GM21528 (cell line): ENCODE data around the gene RNASE7.
"Not testable (repeated sequence)": the region's sequence is repeated elsewhere in the genome, so short reads cannot be mapped to it uniquely, and the experiment has no call there.

Experiments
- ATAC-seq: cut with Tn5 transposase; IDR thresholded peaks from one replicate; pipeline ENCODE4 v1.9.1; 2021; ENCODE audit warnings: mild to moderate bottlenecking, moderate library complexity; ENCODE audit not compliant: unreplicated experiment, low FRiP score

Gene RNASE7, protein sequence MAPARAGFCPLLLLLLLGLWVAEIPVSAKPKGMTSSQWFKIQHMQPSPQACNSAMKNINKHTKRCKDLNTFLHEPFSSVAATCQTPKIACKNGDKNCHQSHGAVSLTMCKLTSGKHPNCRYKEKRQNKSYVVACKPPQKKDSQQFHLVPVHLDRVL

DNA sequence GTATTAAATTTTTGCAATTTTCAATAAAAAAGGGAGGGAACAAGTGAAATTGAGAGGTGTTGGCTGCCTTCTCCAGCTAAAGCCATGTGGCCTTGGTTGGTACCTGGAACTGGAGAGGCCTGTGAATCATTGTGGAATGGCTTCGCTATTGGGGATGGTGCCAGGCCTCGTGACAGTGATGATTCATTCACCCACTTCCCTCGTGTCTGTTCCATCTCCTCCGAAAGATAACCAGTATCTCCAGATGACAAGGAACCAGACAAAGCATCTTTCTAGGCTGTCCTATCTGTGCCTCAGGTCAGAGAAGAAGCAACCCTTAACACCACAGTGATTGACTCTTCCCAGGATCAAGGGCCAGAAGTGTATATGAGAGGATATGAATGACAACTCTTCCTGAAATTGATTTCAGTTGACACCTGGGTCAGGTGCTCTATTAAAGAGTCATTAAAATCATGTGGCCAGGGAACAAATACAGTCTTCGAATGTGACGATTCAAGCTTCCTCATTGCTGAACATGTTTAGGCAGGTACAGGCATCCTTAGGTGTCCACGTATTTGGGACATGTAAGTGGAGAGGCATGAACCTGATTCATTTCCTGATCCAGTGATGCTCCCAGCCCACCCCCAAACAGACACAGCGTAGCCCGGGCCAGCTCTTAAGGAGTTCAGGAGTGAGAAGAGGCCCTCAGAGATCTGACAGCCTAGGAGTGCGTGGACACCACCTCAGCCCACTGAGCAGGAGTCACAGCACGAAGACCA is at the start of gene RNASE7:
TSS of gene RNASE7 (plus strand) at position 687 of the 758 bp plus-strand sequence. CDS start 631 bp downstream, outside the sequence.
- no peak for ATAC-seq

DNA sequence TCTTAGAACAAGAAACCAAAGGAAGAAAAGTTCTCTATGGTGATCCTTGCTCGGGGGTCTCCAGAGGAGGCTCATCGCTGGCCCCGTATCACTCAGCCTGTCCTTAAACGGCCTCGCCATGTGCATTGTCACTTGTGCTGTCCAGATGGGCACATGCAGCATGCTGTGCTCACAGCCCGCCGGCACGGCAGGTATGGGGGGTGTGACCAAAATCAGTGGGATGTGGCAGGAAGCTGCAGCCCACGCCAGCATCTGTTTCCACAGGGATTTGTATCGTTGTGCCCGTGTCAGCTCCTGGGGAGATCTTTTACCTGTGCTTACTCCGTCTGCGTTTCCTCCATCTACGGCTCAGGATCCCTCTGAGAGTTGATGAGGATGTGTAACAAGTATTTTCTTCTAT is 45.6 kb upstream of the RNASE7 start:
- no peak for ATAC-seq

DNA sequence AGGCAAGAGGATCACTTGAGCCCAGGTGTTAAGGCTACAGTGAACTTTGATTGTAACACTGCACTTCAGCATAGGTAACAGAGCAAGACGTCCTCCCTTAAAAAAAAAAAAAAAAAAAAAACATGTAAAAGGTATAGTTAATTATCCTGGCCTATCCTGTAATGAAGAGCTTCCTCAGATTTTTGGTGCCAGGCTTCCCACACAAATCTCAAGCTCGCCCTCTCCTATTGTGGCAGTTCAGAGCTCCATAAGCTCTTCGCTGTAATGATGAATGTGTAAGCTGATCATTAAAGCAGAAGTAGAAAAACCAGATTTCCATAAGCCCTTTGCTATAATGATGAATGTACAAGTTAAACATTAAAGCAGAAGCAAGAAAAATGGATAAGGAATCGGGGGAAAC is 45.0 kb upstream of the RNASE7 start:
- no peak for ATAC-seq

DNA sequence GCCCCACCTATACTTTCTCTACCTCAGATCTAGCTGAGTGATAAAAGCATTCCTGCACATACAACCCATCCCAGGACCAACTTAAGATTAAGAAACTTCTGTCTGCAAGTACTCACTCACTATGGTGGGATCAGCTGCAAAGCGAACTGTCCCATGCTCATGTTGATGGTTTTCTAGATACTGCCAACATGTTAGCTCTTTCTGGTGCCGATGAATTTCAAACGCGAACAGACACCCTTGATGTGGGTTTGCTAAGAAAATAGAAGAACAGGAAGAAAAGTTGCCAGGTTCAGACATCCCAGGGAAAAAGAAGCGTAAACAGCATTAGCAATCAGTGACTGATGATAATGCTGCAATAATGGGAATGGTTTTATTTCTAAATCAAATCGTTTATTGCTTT is 44.6 kb upstream of the RNASE7 start:
- no peak for ATAC-seq

DNA sequence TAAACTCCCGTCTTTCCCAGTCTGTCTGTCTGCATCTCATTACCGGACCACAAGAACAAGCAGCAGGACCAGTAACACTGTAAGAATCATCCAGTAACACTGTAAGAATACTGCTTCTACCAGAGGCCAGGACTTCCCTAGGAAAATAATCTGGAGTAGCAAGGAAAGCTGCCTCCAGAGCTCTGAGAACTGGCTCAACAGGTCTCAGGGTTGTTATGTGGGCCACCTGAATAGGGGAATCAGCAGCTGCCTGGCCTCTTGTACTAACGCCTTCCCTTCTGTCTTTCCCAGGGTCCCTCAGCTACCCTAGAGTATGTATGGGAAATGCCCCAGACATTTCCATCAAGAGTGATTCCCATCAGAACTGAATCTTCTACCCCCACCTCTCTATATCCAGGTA is 44.0 kb upstream of the RNASE7 start:
- ATAC-seq, result no peak

DNA sequence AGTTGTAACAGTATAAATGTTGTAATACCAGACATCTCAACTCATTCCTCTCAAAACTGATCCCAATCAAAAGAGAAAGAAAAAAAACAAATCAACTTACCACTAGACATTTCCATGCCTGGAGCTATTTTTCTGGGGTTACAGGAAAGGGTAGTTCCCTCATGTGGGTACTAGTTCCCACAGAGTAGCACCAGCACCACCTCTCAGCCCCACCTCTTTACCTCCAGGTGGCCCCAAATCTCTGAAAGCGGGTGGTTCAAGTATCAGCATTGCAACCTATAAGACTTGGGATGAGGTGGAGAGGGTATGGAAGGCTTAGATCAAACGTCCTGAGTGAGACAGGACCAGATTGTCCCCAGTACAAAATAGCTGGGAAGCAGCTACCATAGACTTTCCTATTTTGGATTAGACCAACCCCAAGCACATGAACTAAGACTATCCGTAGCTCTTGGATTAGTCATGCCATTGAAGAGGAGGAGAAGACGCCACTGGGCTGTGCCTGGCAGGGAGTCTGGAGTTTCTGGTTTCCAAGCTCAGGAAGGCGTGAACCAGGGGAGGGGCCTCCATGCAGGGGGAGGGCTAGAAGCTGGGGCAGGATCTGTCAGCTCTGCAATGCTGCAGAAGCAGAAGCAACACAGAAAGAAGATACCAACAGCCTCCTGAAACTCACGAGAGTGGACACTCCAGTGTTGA is 43.3 kb upstream of the RNASE7 start, which contains the start of gene SLC39A2:
TSS of gene SLC39A2 (plus strand) at position 620 of the 693 bp plus-strand sequence. CDS start 154 bp downstream, outside the sequence.
- no peak for ATAC-seq

DNA sequence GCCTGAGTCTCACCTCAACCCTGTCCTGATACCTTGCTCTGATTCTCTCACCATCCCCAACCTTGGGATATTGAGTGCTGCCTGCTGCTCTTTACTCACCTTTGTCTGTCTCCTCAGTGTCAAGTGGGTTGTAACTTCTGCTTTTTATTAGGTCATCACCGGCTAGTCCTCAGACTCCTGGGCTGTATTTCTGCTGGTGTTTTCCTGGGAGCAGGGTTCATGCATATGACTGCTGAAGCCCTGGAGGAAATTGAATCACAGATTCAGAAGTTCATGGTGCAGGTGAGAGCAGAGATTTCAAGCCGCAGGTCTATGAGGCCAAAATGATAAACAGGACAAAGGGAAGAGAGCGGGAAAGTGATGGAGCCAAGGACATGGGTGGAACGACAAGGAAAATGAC is 42.6 kb upstream of the RNASE7 start:
- no peak for ATAC-seq

DNA sequence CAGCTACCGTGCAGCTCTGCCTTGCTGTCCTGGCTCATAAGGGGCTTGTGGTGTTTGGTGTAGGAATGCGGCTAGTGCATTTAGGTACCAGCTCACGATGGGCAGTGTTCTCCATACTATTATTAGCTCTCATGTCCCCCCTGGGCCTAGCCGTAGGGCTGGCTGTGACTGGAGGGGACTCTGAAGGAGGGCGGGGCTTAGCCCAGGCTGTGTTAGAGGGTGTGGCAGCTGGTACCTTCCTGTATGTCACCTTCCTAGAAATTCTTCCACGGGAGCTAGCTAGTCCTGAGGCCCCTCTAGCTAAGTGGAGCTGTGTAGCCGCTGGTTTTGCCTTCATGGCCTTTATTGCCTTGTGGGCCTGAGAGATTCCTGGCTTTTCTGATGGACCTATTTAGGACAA is 40.9 kb upstream of the RNASE7 start:
- no peak for ATAC-seq

DNA sequence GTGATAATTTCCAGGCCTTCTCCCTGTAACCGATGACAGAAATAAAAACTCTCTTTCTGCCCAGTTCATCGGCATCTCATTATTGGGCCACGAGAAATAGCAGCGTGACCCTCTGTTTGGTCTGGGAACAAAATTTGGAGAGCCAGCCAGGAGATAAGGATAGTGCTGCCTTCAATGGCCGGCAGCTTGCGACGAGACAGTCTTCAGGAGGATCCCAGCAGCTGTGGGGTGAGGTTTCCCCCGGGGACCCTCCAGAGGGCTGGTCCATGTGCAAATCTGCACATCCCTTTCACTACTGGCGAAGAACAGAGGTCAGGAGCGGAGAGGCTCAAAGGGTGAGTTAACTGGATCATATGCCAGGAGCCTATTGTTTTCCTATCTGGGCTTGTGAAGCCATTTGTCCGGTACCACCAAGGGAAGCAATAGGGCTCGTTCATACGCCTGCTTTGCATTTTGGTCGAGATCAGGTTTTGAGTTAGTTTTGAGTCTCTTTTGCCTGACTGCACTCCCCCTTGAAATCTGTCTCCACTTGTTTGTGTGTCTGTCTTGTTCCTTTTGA is 38.3 kb upstream of the RNASE7 start:
- no peak for ATAC-seq

DNA sequence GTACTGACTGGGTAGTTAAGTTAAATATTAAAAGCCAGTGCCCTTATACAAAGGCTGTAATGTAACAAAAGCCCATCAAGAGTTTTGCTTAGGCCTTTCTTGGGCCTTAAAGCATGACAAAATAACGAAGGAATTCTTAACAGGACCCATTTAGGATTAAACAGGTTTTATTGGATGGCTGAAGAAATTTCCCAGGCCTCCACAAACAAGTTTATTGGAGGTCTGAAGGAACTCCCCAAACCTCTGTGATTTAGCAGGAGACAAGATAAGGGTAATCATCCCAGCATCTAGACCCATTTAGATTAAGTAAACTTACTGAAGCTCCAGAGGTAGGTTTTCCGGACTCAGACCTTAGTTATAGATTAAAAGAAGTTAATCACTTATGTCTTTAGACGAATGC is 32.4 kb upstream of the RNASE7 start:
- ATAC-seq, result not testable (repeated sequence)

DNA sequence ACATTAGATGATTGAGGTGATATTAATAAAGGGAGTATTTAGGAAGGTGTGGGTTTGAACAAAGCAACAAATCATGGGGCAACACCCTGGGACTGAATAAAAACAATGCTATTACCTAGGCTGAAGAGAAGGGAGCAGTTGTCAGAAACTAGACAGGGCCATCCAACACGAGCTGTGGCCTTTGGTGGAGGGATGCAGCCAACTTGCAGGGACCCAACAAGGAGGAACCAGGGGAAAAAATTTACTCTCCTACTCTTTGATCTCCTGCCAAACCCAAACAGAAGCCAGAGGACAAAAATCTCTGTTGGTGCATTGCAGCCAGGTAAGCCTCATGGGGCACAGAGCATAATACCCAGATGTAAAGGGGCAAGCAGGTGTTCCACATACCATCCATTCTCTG is 31.0 kb upstream of the RNASE7 start:
- no peak for ATAC-seq

DNA sequence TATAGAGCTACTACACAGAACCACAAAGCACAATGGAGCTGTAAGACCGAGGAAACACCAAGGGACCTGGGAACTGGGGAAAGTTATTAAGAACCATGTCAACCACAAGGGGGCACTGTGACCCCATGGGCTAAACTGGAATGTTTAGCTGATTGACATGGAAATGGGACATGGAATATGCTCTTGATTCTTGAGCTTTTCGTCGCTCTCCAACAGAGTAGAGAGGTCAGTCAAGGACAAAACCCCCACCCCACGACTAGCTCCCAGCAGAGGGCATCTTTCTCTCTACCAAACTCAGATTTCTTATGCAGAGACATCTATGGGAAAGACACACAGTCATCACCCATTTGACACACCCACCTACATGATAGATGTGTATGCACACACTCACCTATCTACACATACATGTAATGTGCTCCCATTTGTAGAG is 27.4 kb upstream of the RNASE7 start:
- no peak for ATAC-seq

DNA sequence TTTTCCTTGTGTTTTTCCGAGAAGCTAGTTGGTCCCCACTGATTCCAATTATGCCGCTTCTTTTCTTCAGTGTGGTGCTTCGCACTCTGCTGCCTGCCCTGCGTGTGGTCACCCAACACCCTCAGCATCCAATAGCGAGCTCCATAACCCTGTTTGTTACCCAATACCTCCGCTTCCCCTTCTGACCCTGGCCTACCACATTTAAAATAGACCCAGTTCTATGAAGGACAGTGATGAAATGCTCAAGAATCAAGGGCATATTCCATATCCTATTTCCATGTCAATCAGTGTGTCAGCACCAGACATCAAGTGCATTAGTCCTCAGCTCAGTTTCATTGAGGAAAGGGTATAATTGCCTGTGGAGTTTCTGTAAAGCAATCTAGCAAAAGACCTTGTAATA is 26.9 kb upstream of the RNASE7 start:
- no peak for ATAC-seq

DNA sequence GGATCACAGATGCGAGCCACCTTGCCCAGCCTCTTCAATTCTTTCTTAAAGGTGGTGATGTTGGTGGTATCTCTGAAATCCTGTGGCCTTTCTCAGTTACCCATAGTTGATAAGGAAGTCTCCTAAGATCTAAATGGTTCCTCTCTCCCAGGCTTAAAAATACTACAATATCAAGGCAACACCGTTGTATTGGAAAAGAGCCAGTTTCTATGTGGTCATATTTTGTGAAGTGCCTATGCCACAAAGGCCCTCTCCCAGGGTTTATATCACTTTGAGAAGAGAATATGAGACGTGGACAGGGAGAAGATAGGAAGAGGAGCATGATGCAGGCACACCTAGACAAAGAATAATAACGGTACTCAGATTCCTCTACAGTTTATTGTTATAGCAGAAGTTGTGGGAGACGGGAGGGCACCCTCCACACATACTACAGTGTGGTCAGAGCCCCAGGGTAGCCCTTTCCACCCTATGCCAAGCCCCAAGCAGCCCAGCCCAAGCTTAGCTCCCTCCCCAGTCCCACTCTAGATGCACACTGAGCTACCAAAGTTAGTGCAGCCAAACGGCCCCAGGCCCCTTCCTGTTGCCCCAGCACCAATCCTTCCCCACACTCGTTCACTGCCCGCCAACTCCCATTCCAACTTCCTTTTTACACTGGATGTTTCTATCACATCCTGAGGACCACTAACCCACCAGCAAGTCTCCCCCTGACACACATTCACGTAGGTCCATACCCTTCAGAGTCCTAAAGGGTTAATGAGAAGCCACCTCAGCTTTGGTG is 25.6 kb upstream of the RNASE7 start:
- ATAC-seq, result no peak

DNA sequence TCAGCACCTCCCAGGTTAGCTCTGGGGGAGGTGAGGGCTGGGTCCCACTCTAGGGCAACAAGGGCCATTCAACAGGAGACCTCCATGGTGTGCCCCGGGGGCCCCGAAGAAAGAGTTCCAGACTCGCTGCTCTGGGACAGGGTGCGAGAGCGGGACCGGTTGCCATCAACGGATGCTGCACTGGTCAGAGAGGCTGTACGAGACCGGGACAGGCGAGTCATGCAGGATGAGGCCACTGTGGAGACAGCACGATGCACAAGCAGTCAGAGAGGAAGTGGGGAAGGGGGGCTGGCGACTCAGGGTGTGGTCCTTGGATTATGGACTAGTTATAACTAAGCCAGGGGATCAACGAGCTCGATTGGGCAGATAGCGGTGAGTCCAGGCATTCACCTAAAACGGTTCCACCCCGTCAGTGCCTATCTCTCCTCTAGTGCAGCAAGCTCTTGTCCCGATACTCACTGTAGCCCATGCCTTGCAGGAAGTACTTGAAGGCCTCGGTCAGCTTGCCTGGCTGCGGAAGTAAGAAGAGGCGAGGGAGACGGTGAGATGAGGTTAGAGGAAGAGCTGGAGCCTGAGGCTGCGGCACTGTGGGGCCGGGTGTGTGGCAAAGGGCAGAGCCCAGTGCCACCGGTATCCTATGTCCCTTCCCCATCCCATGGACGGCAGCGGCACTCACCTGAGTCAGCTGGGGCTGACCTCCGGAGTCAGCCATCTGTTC is 24.5 kb upstream of the RNASE7 start:
- no peak for ATAC-seq

DNA sequence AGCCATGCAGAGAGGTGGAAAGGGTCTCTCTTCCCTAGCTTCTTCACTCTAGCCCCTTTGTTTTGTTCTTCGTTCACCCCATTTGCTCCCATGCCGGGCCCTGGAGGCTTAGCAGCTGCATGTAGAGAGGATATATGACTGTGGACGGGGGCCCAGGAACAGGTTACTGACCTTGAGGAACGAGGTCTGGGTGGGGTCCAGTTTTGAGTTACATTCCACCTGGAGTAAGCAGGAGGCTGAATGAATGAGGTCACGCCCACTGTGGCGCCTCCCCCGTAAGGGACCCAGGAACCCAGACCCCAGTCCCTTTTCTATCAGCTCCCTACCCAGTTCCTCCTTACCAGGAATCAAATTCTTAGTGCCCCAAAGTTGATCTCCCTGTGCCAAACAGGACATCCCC is 23.9 kb upstream of the RNASE7 start:
- ATAC-seq, result no peak

DNA sequence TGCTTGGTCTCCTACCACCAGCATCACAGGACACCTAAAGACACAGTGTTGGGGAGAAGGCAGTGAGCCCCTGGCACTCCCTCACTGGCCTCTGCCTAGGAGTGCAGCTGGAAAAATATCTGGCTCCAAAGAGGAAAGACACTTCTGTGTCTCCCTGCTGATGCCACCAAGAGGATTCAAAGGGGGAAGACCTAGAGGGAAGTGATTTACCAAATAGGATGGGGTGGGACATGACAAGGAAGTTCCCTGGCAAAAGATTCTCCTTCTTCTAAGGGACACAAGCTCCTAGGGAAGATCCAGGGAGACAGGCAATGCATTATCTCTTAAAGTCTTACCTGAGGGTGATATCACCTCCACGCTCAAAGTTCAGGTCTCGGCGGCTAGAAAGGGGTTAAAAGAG is 23.4 kb upstream of the RNASE7 start:
- no peak for ATAC-seq

DNA sequence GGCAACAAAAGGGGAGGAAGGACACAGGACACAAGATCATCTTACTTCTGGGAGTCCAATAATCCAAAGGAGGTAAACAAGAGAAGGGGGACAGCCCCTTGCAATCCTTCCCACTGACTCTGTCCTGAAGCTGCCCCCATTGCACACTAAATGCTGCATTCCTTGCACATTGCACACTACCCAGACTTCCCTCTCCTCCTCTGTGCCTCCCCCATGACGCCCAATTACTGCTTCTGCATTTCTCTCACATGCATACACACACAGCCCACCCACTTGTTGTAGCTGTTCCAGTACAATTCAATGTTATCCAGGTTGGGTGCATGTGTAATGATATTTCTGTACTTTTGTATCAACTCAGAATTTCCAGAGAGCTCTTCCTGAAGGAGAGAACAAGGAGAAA is 22.8 kb upstream of the RNASE7 start:
- ATAC-seq, result no peak

DNA sequence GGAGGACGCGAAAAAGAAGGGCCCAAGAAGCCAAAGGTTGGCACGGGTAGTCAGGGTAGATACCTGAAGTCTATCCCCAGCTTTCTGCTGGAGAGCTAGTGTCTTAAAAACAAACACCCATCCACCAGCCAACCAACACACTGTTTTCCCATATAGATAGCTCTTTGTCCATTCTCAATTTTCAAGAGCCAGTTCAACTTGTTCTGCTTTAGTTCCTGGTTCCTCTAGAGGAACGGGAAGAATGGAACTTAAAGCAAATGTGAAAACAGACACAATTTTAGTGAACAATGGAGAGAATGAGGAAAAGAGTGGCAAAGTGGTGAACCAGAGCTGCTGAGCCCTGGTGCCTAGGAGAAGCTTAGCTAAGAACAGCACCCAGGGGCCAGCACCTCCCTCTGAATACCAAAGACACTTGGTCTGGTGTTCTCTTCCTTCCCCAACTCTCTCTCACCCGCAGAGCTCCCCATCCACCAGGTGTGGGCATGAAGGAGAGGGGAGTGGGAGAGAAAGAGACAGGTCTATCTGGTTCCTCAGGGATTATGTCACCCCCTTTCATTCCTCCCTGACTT is 21.1 kb upstream of the RNASE7 start:
- ATAC-seq, result no peak

DNA sequence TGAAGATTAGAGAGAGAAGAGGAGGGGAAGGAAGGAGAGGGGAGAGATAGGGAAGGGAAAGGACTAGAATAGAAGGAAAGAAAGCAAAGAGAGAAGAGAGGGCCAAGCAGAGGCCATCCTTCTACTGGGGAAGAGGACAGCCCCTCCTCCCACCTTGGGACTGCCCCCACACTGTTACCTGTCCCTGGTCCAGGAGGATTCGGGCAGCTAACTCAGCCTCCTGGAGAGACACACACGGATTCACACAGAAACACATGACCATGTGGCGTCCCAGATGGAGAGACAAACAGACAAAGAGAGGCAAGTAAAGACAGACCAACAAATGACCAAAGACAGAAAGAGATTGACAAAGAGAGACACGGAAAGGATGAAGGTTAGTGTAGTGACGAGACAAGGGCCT is 19.5 kb upstream of the RNASE7 start:
- ATAC-seq, result no peak
